GM12801 (cell line): ENCODE results near the gene RASGRF2.

Experiments
- TF ChIP-seq, protein P1 (sequence below): IDR thresholded peaks from one replicate; pipeline ENCODE4 v1.5.1; 2011; ENCODE audit warnings: control low read depth; ENCODE audit not compliant: insufficient read length; ENCODE audit errors: extremely low read depth

Gene RASGRF2

DNA sequence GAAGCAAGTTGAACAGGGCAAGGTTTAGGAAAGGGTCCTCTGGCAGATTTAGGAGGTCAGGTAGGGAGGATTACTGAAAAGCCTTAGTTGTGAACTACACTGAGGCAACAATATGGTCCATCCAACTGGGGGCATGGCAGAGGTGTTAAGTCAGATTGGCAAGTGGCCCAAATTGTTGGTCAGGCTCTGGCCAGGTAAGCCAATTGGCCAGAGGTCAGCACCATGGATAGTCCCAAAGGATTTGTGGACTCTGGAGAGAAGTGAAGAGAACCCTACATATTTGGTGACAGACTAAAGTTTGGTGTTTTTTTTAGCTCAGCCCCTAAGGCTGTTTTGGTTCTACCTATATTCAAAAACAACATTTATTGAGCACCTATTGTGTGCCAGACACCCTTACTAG lies 39.1 kb upstream of the RASGRF2 start:
- TF ChIP-seq, protein P1, sequence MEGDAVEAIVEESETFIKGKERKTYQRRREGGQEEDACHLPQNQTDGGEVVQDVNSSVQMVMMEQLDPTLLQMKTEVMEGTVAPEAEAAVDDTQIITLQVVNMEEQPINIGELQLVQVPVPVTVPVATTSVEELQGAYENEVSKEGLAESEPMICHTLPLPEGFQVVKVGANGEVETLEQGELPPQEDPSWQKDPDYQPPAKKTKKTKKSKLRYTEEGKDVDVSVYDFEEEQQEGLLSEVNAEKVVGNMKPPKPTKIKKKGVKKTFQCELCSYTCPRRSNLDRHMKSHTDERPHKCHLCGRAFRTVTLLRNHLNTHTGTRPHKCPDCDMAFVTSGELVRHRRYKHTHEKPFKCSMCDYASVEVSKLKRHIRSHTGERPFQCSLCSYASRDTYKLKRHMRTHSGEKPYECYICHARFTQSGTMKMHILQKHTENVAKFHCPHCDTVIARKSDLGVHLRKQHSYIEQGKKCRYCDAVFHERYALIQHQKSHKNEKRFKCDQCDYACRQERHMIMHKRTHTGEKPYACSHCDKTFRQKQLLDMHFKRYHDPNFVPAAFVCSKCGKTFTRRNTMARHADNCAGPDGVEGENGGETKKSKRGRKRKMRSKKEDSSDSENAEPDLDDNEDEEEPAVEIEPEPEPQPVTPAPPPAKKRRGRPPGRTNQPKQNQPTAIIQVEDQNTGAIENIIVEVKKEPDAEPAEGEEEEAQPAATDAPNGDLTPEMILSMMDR: no peak

DNA sequence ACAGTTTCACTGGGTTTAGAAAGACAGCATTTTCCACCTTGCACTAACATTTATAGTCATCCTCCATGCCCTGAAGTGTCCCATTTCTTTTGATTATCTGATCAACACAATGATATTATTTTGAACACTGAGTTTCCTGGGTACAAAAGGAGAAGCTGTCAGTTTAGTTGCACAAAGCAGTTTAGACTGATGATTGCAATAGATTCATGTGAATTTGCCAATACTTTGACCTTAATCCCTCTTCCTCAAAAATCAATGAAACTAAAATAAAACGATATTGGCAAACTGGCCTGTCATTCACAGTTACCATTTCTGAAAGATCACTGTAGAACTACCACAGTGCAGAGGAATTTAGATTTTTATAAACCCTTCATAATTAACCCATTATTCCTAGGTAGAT lies 34.2 kb upstream of the RASGRF2 start:
- TF ChIP-seq, protein P1: no peak

DNA sequence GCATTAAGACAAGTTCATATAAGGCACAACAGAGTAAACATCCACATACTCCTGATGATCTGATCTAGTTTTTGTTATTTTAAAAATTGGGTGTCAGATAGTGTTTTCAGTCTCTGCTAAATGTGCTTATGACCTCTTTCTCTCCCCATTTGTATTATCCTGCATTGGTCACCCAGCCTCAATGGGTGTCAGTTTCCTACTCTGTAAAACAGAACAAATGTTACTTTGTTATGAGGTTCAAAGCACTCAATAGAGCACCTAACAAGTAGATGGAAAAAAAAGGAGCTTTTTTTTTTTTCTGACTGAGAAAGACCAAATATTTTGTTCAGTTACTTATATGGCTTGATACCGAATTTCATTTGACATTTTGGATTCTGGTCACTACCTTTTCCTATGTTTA lies 33.6 kb upstream of the RASGRF2 start:
- TF ChIP-seq, protein P1: no peak

DNA sequence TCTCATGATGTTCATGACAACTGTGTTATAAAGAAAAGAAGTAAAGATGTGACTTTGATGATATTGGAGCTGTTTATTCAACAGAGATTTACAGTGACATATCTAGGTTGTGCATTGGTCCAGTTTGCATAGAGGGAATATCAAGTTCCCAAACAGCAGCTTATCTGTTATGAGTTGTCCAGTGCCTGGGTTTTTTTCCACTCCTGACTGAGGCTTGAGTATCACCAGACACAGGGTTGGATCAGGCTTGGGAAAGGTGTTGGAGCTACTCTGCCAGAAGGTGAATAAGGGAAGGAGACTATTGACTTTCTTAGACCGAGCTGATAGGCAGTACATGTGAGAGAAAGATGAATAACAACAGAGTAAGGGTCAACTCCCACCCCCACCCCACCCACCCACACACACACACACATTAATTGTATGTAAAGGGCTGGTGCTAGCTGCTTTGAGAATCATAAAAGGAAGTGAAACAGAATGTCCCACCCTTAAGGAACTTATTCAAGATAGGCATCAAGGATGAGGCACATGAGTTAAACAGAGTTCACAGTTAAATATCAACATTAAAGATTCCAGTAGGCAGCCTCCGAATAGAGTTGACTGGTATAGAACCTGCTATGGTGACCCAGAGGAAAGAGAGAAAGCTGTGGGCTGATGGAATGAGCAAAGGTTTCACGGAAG lies 33.0 kb upstream of the RASGRF2 start:
- TF ChIP-seq, protein P1: no peak

DNA sequence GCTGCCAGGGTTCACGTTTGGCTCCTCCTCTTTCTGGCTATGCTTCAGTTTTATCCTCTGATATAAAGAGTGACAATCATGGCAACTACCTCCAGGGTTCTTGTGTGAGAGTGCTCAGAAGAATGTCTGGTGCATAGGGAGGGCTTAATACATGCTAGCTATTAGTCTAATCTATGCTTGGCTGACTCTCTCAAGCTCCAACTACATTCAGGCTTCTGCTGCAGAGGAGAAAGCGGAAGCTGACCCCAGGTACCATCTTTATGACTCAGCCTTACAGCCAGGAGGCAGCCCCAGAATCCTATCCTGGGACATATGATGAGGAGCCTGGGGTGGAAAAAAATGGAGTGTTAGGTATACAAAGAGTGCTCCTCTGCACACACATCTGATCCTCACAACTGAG lies 32.1 kb upstream of the RASGRF2 start:
- TF ChIP-seq, protein P1: no peak

DNA sequence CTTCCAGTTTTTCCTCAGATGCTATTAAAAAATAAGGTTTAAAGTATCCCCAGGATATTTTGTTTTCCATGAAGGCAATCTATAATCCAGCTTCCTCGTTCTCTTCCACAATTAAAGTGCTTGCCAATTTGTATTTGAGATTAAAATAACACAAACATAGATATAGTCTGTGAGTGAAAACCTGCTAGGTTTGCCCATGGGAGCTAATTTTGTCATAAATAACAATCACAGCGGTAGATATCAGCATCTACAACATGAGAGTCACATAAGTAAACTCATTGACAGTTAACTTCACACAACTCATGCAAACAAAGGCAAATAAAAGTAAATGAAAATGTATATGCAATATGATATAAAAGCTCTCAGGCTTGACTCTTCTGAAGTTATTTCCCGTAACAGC lies 29.2 kb upstream of the RASGRF2 start:
- TF ChIP-seq, protein P1: no peak

DNA sequence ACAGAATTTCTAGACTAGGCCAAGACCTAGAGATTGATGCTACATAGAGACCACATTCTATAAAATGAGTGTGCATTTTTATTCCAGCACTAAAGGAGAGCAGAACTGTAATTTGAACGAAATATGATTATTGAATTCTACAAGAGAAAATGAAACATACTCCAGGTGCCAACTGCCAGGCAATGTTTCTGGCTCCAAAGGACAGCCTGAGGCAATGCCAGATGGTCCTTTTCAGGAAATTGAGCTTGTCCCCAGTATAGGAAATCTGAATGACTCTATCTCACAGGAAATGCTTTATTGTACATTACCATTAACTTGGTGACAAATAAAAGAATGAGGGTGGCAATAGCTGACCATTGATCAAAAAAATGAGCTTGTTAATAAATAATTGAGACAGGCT lies 28.8 kb upstream of the RASGRF2 start:
- TF ChIP-seq, protein P1: no peak

DNA sequence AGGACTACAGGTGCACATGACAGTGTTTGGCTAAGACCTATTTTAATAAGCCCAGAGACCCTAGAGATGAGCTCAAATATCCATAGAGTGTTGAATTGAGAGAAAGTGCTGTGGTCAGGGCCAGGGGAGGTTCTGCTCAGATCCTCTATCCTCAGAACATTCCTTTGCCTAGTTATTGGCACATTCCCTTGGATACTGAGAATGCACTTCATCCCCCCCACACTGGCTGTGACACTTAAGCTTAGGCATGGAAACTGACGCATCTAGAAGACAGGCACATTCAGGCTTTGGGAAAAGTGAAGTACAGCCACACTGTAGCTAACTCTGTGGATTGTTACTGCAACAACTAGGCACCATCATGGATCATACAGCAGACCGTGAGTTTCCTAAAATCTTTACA lies 27.1 kb upstream of the RASGRF2 start:
- TF ChIP-seq, protein P1: no peak
